ENCODE data around the gene WNT8A. TPM values are rescaled to one million over a fixed set of nuclear protein-coding genes. Genes with fewer than 3 reads are reported as not detected.
A peak's percentile ranks its signal among the peaks of the same experiment; 100 is the strongest.

Gene WNT8A
- total and polyA plus RNA-seq, 2 donors from 2014 or later: not detected

- Histone ChIP-seq H3K9ac (ENCODE audit: low read length in 3 of 3) (no peak overlapping the region), H3K27ac (ENCODE audit: low read depth in 2 of 2, low read length in 2 of 2) (no peak overlapping the region), H3K36me3 (ENCODE audit: control insufficient read depth in 2 of 3, insufficient read depth in 3 of 3, low read length in 3 of 3) (no peaks in the 10 kb centered on the region), H3K4me3 (ENCODE audit: low read length in 3 of 3) (no peak overlapping the region), H3K4me1 (ENCODE audit: control insufficient read depth in 2 of 3, insufficient read depth in 2 of 3, low read depth in 1 of 3, low read length in 3 of 3) (no peaks in the 10 kb centered on the region), H3K9me3 (ENCODE audit: control insufficient read depth in 2 of 3, insufficient read depth in 1 of 3, low read length in 3 of 3) (no peaks in the 10 kb centered on the region), H3K27me3 (ENCODE audit: control insufficient read depth, insufficient read depth, low read length) (no peaks in the 10 kb centered on the region)
- no peak for DNase-seq
- no peak for TF ChIP-seq CTCF (IDR thresholded peaks at IDR 0.05; ENCODE audit: borderline replicate concordance, extremely low read depth, insufficient read depth)
- FAIRE-seq: no peak
- intact Hi-C loops (cut with DNase I): no loop called here
These were observed 27.3 kb downstream of the WNT8A start for GRCh38 chr5:138111181-138111580.

DNA sequence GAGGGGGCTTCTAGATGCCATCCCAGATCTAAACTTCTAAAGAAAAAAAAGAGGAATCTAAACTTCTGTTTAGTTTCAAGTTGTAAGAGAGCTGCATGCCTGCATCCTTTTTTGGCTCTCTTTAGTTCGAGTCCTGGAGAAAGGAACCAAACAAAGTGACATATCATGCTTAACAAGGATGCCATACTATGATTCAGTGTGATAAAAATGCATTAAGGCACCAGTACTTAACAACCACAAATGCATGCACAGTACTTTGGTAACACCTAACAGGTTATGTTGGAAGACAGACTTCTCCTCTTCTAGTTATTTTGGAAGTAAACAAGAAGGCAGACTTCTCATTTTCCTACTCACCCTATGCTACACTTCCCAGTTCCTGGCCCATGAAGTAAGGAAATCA, 28.1 kb downstream of the WNT8A start:
- no peak for TF ChIP-seq CTCF (IDR thresholded peaks at IDR 0.05; ENCODE audit: borderline replicate concordance, extremely low read depth, insufficient read depth)
- Histone ChIP-seq H3K36me3 (ENCODE audit: control insufficient read depth in 2 of 3, insufficient read depth in 3 of 3, low read length in 3 of 3) (no peaks in the 10 kb centered on the region), H3K27ac (ENCODE audit: low read depth in 2 of 2, low read length in 2 of 2) (no peak overlapping the region), H3K4me3 (ENCODE audit: low read length in 3 of 3) (no peak overlapping the region), H3K4me1 (ENCODE audit: control insufficient read depth in 2 of 3, insufficient read depth in 2 of 3, low read depth in 1 of 3, low read length in 3 of 3) (no peaks in the 10 kb centered on the region), H3K9me3 (ENCODE audit: control insufficient read depth in 2 of 3, insufficient read depth in 1 of 3, low read length in 3 of 3) (no peaks in the 10 kb centered on the region), H3K27me3 (ENCODE audit: control insufficient read depth, insufficient read depth, low read length) (no peaks in the 10 kb centered on the region), H3K9ac (ENCODE audit: low read length in 3 of 3) (no peak overlapping the region)
- no peak for DNase-seq
- intact Hi-C loops (cut with DNase I): no loop called here
- FAIRE-seq: no peak

- peak; percentile 3 for FAIRE-seq
- no peak overlapping the region for H3K27ac ChIP-seq (ENCODE audit: low read depth in 2 of 2, low read length in 2 of 2)
- H3K27me3 ChIP-seq (ENCODE audit: control insufficient read depth, insufficient read depth, low read length): no peaks in the 10 kb centered on the region
- no peaks in the 10 kb centered on the region for H3K36me3 ChIP-seq (ENCODE audit: control insufficient read depth in 2 of 3, insufficient read depth in 3 of 3, low read length in 3 of 3)
- no peak overlapping the region for H3K4me3 ChIP-seq (ENCODE audit: low read length in 3 of 3)
- no peak for DNase-seq
- no peaks in the 10 kb centered on the region for H3K4me1 ChIP-seq (ENCODE audit: control insufficient read depth in 2 of 3, insufficient read depth in 2 of 3, low read depth in 1 of 3, low read length in 3 of 3)
- intact Hi-C loops (cut with DNase I): no loop called here
- H3K9me3 ChIP-seq (ENCODE audit: control insufficient read depth in 2 of 3, insufficient read depth in 1 of 3, low read length in 3 of 3): no peaks in the 10 kb centered on the region
- TF ChIP-seq CTCF (IDR thresholded peaks at IDR 0.05; ENCODE audit: borderline replicate concordance, extremely low read depth, insufficient read depth): no peak
- H3K9ac ChIP-seq (ENCODE audit: low read length in 3 of 3): no peak overlapping the region
These were observed 31.4 kb downstream of the WNT8A start for GRCh38 chr5:138115254-138115653.

DNA sequence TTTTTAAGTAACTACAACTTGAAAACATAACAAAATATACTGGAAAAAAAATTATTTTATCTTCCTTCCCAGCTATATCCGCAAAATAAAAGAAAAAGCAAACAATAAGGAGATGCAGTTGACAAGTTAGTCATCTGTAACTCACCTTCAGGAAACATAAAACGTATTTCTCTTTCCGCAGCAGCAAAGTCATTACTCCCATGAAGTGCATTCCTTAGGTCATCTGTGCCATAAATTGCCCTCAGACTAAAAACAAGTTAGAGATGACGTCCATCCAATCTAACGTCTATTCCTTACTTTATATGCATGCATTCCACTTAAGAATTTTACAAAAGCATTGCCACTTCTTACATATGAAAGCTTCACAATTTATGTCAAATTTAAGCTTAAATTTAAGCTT, 44.5 kb downstream of the WNT8A start:
- H3K27me3 ChIP-seq (ENCODE audit: control insufficient read depth, insufficient read depth, low read length): no peaks in the 10 kb centered on the region
- peak in 1 of 5 donors; percentile 29 for DNase-seq
- H3K4me1 ChIP-seq (ENCODE audit: control insufficient read depth in 2 of 3, insufficient read depth in 2 of 3, low read depth in 1 of 3, low read length in 3 of 3): no peaks in the 10 kb centered on the region
- no peak for TF ChIP-seq CTCF (IDR thresholded peaks at IDR 0.05; ENCODE audit: borderline replicate concordance, extremely low read depth, insufficient read depth)
- no peaks in the 10 kb centered on the region for H3K36me3 ChIP-seq (ENCODE audit: control insufficient read depth in 2 of 3, insufficient read depth in 3 of 3, low read length in 3 of 3)
- H3K9ac ChIP-seq (ENCODE audit: low read length in 3 of 3): no peak overlapping the region
- intact Hi-C loops (cut with DNase I): no loop called here
- no peak overlapping the region for H3K27ac ChIP-seq (ENCODE audit: low read depth in 2 of 2, low read length in 2 of 2)
- no peak overlapping the region for H3K4me3 ChIP-seq (ENCODE audit: low read length in 3 of 3)
- FAIRE-seq: no peak
- H3K9me3 ChIP-seq (ENCODE audit: control insufficient read depth in 2 of 3, insufficient read depth in 1 of 3, low read length in 3 of 3): no peaks in the 10 kb centered on the region
